SH-SY5Y (cell line): ENCODE data around the gene CAMK2A.

Source experiments
- GATA2 ChIP-seq: IDR thresholded peaks from 2 replicates; pipeline ENCODE4 v1.6.1; 2011; ENCODE audit warnings: mild to moderate bottlenecking, low read depth, low read length
- GATA3 ChIP-seq: IDR thresholded peaks from 2 replicates; pipeline ENCODE4 v1.6.1; 2011; ENCODE audit warnings: low read depth, mild to moderate bottlenecking, low read length, moderate library complexity

The CAMK2A gene

DNA sequence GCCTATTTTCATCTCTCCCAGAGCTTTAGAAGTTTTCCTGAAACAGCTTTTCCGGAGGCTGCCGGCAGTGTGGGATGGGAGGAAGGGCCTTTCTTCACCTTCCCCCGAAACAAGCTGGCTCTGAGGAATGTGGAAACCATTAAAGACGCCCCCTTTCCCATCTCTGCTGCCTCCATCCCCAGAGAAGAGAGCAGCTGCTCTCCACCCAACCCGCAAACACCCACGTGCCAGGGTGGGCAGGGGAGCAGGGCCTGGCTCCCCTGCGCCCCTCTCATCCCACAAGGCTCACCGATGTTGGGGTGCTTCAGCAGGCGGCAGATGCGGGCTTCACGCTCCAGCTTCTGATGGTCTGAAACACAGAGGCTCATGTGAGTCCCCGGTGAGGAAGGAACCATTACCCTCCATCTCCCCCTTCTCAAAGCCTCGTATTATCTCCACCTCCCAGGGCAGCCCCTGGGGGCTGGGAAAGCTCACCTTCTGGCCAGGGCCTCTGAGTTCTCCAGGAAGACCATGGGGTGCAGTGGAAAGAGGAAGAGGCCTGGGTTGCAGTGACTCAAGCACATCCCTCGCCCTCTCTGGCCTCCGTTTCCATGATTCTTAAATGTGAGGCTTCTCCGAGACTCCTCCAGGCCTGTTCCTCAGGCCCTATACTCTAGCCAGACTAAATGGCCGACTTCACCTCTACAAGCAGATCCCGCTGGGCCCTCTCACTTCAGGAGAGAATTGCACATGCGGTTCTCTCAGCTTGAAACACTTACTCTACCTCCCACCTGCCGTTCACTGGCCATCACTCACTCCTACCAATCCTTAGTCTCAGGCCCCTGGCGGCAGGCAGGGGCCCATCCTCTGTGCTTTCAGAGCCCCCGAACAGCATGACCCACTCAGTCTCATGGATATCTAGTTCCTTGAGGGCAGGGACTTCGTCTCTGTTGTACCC lies 24.6 kb downstream of the CAMK2A start:
- TF ChIP-seq GATA2 (no peak), GATA3 (no peak)

DNA sequence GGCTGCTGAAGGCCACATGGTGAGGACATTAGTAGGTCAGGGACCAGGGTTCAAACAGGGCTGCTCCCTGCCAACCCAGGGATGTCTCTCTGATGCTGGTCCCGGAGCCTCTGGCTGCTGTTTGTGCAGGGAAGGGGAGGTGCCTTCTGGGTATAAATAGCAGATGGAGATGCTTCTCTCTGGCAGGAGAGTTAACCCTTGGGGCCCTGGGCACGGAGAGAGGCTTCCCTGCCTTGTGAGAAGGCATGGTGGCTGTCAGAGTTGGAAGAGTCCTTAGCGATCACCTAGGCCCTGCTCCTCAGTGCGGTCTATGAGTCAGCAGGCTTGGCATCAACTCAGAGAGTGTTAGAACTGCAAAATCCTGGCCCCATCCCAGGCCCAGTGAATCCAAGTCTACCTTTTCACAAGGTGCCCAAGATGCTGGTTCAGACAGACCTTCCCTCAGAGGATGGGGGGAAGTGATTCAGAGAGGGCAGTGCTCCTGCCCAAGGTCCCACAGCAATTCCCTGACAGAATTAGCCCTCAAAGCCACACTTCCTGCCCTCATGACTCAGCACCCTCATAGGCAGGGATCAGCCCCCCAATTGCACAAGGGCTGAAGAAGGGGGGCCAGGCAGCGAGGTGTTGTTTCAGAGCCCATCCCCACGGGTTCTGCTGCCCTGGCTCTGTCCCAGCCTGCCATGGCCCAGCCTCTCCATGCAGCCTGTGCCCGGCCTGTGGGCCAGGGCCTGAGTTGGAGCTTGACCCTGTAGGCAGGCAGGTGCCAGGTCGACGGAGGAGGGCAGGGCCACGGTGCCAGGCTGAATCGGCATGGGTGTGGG lies 25.6 kb downstream of the CAMK2A start:
- TF ChIP-seq GATA2 (no peak), GATA3 (no peak)

- TF ChIP-seq GATA3 (no peak), GATA2 (no peak)
Measured at GRCh38 chr5:150263375-150263775, 26.2 kb downstream of the CAMK2A start.

DNA sequence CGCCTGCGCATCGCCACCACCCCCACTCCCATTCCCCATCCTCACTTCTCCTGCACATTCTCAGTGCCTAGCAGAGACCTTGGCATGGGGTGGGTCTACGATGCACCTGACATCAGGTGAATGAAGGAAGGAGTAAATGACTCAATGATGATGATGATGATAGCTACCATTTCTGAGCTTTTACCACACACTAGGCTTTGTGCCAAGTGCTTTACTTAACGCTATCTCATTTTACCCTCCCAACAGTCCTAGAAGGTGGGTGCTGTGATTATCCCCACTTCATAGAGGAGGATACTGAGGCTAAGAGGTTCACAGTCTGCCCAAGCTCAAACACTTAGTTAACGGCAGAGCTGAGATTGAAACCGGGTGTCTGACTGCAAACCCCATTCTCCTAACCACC lies 27.1 kb downstream of the CAMK2A start:
- TF ChIP-seq GATA2 = no peak
- TF ChIP-seq GATA3 = no peak

- TF ChIP-seq GATA2 = no peak
- TF ChIP-seq GATA3 = no peak
Measured at GRCh38 chr5:150261231-150261630, 28.3 kb downstream of the CAMK2A start.

DNA sequence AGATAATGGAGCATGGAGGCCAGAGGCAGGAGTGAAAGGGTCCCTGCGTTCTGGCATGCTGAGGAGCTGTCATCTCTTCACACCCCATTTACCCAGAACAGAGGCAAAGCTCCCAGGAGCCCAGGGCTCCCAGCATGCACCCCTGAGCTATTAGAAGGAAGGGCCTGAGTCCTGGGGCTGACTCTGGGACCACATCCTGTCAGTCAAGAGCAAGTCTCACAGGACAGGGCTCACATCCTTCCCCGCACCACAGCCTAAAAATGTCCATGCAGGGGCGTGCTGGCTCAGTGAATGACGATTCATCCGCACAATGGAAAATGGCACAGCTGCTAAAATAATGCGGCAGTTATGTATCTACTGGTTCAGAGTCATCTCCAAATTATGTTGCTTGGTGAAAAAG lies 31.4 kb downstream of the CAMK2A start:
- TF ChIP-seq GATA3 (no peak), GATA2 (no peak)

- TF ChIP-seq GATA2 (no peak), GATA3 (no peak)
Measured at GRCh38 chr5:150257424-150257823, 32.1 kb downstream of the CAMK2A start.

- TF ChIP-seq GATA2 (no peak), GATA3 (no peak)
Measured at GRCh38 chr5:150256410-150257064, 33.0 kb downstream of the CAMK2A start.

DNA sequence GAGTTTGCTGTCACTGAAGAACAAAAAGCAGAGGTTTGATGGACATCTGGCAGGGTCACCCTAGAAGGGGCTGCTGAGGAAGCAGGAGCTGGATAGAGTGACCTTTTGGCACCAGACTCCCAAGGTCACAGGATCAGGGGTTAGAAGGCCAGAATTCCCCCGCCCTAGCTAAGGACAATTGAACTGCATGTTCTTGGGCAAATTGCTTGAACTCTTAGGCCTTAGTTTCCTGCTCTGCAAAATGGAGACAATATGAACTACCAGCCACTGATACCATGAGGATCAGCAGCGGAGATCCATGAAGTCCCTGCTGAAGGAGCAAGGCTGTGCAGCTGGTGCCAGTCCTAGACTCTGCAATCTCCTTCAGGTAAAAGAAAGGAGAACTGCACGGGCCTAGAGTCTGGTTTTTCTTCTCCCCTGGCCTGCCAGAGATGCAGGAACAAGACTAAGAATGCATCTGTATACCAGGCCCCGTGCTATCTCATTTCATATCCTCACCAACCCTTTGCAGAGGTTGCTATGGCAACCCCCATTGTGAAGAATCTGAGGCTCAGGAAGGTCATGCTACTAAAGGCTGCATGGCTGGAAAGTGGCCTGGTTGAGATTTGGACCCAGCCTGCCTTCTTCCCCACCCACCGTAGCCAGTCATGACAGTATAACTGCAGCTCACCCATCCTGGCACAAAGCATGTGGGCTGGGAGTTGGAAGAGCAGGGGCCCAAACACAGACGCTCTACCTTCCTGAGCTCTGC lies 33.7 kb downstream of the CAMK2A start:
- TF ChIP-seq GATA3 (no peak), GATA2 (no peak)

GRCh38 chr5:150254774-150255173 lies 34.8 kb downstream of the CAMK2A start:
- TF ChIP-seq GATA2 (no peak), GATA3 (no peak)

- TF ChIP-seq GATA2 = no peak
- TF ChIP-seq GATA3 = no peak
Measured at GRCh38 chr5:150254363-150254762, 35.2 kb downstream of the CAMK2A start.

DNA sequence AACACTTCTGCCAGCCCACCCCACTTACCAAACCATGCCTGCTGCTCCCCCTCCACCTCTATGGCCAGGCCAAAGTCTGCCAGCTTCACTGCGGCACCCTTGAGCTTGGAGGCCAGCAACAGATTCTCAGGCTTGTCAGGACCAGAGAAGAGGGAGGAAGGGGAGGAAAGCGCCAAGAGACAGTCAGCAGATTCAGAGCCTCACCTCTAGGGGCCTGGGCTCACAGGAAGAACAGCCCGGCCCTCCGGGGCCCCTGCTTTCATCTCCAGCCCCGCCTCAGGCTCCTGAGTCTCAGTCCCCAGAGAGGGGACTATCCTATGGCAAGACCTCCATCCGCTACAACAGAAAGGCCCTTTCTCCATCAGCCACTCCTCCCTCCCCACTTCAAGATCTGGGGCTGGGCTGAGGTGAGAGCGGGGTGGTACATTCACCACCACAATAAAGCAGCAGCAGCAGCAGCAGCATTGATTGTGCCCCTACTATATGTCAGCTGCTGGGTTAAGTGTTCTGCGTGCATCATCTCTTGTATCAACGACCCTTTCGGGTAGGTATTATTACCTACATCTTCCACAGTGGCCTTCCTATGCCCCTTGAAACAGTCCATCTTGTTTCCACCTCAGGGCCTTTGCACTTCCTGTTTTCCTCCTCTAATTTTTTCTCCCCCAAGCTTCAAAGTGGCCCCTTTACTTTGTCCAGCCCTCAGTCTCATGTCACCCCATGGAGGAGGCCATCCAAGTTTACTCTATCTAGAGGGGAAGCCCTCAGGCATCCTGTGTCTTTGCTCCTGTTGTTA lies 36.0 kb downstream of the CAMK2A start:
- TF ChIP-seq GATA2 = no peak
- TF ChIP-seq GATA3 = no peak

GRCh38 chr5:150252489-150252888 lies 37.1 kb downstream of the CAMK2A start:
- TF ChIP-seq GATA2 (no peak), GATA3 (no peak)

- TF ChIP-seq GATA3 (no peak), GATA2 (no peak)
Measured at GRCh38 chr5:150251504-150251903, 38.1 kb downstream of the CAMK2A start.
